IPS DF 6.9 (cell line): Measurements from ENCODE around the gene SLC9C2.
"Not testable (repeated sequence)": the region's sequence is repeated elsewhere in the genome, so short reads cannot be mapped to it uniquely, and the experiment has no call there.

ENCODE experiments used
- DNase-seq: peaks from one replicate; pipeline ENCODE4 v3.0.0-alpha.2; 2013; ENCODE audit warnings: low read depth, low spot score
- H3K27ac ChIP-seq: one replicate; pipeline ENCODE4 v1.5.1; 2013; ENCODE audit warnings: low read length, control low read depth
- H3K27me3 ChIP-seq: 2 replicates; pipeline ENCODE4 v1.6.1; 2013; ENCODE audit warnings: mild to moderate bottlenecking, low read length; ENCODE audit not compliant: control insufficient read depth, insufficient read depth
- H3K36me3 ChIP-seq: 2 replicates; pipeline ENCODE4 v1.6.1; 2013; ENCODE audit warnings: low read length; ENCODE audit not compliant: control insufficient read depth, insufficient read depth
- H3K4me1 ChIP-seq: 2 replicates; pipeline ENCODE4 v1.6.1; 2013; ENCODE audit warnings: low read length; ENCODE audit not compliant: control insufficient read depth, insufficient read depth
- H3K4me3 ChIP-seq: 2 replicates; pipeline ENCODE4 v1.5.1; 2013; ENCODE audit warnings: mild to moderate bottlenecking, low read length
- H3K9me3 ChIP-seq: 2 replicates; pipeline ENCODE4 v1.6.1; 2013; ENCODE audit warnings: low read length, inconsistent platforms; ENCODE audit not compliant: control insufficient read depth, insufficient read depth
- WGBS: extraction: QIAGEN DNeasy Blood & Tissue Kit; methylation state at CpG from one replicate; pipeline ENCODE4 v1.1.7; 2013; ENCODE audit warnings: mixed read lengths, missing lambda C conversion rate; ENCODE audit not compliant: insufficient read length, insufficient coverage; 5-methylcytosine and 5-hydroxymethylcytosine counted together

Gene SLC9C2

DNA sequence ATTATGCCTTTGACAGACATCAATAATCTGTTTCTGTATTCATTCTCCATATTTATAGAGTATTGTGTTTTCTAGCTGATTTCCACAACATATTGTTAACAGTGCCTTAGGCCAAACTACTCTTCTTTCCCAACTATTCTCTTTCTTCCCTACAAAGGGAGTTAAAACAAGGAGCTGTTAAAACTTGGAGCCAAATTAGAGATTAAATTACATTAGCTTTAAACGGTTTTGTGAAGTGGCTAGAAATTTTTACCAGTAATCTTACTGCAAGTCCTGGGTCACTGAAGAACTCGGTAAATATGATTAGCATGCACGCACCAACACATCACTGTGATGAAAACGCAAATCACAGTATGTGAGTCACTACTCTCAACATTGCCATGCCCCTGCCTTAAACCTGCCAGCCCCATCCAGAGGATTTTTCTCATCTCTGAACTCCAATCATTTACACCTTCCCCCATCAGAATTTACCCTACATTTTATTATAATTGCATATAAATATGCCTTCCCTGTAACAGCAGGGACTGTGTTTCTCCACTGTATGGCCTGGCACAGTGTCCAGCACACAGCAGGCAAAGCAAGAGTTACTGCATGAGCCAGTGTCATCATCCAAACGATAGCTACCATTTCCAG, 127.2 kb downstream of the SLC9C2 start:
- Histone ChIP-seq H3K9me3 (no peaks in the 10 kb centered on the region; the same call in 1 of the 2 replicates), H3K27ac (no peak overlapping the region), H3K4me1 (no peaks in the 10 kb centered on the region), H3K36me3 (no peaks in the 10 kb centered on the region; the same call in 1 of the 2 replicates), H3K27me3 (no peaks in the 10 kb centered on the region), H3K4me3 (peak overlapping the region; percentile 1; the same call in 1 of the 2 replicates)
- DNase-seq, result no peak
- WGBS, result no CpG with 5 or more reads among the region's 5 CpGs

DNA sequence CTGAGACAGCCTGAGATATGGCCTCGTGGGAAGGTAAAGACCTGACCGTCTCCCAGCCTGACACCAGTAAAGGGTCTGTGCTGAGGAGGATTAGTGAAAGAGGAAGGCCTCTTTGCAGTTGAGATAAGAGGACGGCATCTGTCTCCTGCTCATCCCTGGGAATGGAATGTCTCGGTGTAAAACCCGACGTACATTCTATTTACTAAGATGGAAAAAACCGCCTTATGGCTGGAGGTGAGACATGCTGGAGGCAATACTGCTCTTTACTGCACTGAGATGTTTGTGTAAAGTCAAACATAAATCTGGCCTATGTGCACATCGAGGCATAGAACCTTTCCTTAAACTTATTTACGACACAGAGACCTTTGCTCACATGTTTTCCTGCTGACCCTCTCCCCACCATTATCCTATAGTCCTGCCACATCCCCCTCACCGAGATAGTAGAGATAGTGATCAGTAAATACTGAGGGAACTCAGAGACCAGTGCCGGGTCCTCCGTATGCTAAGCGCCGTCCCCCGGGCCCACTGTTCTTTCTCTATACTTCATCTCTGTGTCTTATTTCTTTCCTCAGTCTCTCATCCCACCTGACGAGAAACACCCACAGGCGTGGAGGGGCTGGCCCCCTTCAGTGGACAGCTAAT, 128.0 kb downstream of the SLC9C2 start:
- DNase-seq, H3K27ac ChIP-seq, H3K4me3 ChIP-seq, H3K4me1 ChIP-seq, H3K9me3 ChIP-seq, H3K27me3 ChIP-seq, H3K36me3 ChIP-seq: not testable (repeated sequence)
- WGBS, result no CpG with 5 or more reads among the region's 17 CpGs

DNA sequence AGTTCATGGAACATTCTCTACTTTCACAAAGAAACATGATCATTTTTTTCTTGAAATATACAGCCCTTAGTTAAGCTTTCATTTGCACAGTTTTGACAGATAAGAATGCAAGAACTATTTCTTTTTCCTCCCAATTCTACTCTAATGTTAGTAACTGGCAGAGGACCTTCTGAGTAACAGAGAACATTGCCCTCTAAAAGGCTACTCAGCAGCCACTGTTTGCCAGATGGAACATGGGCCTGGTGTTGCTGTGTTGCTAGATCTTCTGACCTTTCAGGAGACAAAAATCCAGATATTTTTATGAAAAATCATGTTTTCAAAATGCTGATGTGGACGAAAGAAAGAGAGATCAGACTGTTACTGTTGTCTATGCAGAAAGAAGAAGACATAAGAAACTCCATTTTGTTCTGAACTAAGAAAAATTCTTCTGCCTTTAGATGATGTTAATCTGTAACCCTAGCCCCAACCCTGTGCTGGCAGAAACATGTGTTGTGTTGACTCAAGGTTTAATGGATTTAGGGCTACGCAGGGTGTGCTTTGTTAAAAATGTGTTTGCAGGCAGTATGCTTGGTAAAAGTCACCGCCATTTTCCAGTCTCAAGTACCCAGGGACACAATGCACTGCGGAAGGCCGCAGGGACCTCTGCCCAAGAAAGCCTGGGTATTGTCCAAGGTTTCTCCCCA, 128.6 kb downstream of the SLC9C2 start:
- Histone ChIP-seq H3K9me3 (no peaks in the 10 kb centered on the region; the same call in 1 of the 2 replicates), H3K4me3 (no peak overlapping the region), H3K27me3 (no peaks in the 10 kb centered on the region), H3K27ac (no peak overlapping the region), H3K4me1 (no peaks in the 10 kb centered on the region), H3K36me3 (no peaks in the 10 kb centered on the region; the same call in 1 of the 2 replicates)
- WGBS, result no CpG with 5 or more reads among the region's 5 CpGs
- DNase-seq, result no peak

DNA sequence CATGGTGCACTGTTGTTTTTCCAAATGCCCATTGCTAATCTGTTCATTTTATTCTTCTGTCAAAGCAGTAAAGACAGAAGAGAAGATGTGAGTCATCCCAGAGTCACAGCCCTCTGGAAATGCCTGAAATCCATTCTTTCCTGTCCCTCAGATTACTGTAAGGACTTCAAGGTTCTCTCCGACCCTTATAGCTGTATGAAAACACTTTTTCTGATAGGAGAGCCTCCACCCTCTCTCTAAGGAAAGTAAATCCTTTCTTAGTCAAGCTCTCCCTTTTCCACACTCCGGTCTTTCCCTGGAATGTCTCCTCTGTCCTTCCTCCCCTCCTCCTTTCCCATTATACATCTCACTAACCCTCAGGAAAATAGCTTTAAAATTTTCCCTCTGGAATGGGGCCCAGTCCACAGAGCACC, 129.3 kb downstream of the SLC9C2 start:
- no peaks in the 10 kb centered on the region; the same call in 1 of the 2 replicates for H3K36me3 ChIP-seq
- H3K4me3 ChIP-seq, result no peak overlapping the region
- no peak overlapping the region for H3K27ac ChIP-seq
- WGBS, result no CpG with 5 or more reads among the region's 2 CpGs
- H3K9me3 ChIP-seq, result no peaks in the 10 kb centered on the region; the same call in 1 of the 2 replicates
- no peaks in the 10 kb centered on the region for H3K4me1 ChIP-seq
- no peaks in the 10 kb centered on the region for H3K27me3 ChIP-seq
- DNase-seq, result no peak

DNA sequence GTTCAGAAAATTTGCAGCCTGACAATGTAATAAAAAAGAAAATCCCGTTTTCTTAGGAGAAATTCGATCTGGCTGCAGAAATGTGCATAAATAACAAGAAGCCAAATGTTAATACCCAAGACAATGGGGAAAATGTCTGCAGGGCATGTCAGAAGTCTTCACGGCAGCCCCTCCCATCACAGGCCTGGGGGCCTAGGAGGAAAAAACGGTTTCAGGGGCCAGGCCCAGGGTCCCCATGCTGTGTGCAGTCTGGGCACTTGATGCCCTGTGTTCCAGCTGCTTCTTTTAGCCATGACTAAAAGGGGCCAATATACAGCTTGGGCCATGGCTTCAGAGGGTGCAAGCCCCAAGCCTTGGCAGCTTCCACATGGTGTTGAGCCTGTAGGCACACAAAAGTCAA, 132.3 kb downstream of the SLC9C2 start:
- H3K4me3 ChIP-seq, result no peak overlapping the region
- no peaks in the 10 kb centered on the region for H3K4me1 ChIP-seq
- no CpG with 5 or more reads among the region's 4 CpGs for WGBS
- DNase-seq, result no peak
- no peak overlapping the region for H3K27ac ChIP-seq
- H3K36me3 ChIP-seq, result no peaks in the 10 kb centered on the region; the same call in 1 of the 2 replicates
- H3K9me3 ChIP-seq, result no peaks in the 10 kb centered on the region; the same call in 1 of the 2 replicates
- no peaks in the 10 kb centered on the region for H3K27me3 ChIP-seq

DNA sequence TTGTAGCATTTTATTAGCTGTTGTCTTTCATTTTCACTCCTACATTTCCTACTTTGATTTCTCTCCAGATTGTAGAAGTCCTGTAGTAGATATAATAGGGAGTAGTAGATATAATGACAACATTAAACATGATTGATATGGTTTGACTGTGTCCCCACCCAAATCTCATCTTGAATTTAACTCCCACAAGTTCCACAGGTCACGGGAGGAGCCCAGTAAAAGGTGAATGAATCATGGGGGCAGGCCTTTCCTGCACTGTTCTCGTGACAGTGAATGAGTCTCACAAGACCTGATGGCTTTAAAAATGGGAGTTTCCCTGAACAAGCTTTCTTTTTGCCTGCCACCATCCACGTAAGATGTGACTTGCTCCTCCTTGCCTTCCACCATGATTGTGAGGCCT, 133.2 kb downstream of the SLC9C2 start:
- H3K27me3 ChIP-seq, result no peaks in the 10 kb centered on the region

DNA sequence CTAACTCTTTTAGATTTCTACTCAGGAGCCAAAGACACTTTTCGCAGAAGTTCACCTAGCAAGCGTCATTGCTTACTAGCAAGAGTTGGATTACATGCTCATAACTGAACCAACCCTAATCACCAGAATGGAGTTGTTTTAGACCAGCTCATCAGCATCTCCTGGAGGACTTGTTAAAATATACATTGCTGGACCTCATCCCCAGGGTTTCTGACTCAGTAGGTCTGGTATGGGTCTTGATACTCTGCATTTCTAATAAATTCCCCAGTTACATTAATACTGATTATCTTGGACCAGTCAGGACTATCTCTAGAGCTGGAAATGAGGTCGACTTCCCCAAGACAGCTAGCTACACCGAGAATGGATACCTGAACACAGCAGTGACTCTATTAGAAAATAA, 135.4 kb downstream of the SLC9C2 start:
- no peak for DNase-seq
- no CpG with 5 or more reads among the region's 4 CpGs for WGBS
- Histone ChIP-seq H3K27me3 (no peaks in the 10 kb centered on the region), H3K9me3 (no peaks in the 10 kb centered on the region; the same call in 1 of the 2 replicates), H3K4me3 (no peak overlapping the region), H3K4me1 (no peaks in the 10 kb centered on the region), H3K36me3 (no peaks in the 10 kb centered on the region; the same call in 1 of the 2 replicates), H3K27ac (no peak overlapping the region)

More for the DNA sequence above, 133.2 kb downstream of the SLC9C2 start:
- Histone ChIP-seq H3K4me1 (no peaks in the 10 kb centered on the region), H3K27ac (no peak overlapping the region), H3K9me3 (no peaks in the 10 kb centered on the region; the same call in 1 of the 2 replicates), H3K36me3 (no peaks in the 10 kb centered on the region; the same call in 1 of the 2 replicates), H3K4me3 (no peak overlapping the region)
- DNase-seq, result no peak
- no CpG with 5 or more reads among the region's 3 CpGs for WGBS

DNA sequence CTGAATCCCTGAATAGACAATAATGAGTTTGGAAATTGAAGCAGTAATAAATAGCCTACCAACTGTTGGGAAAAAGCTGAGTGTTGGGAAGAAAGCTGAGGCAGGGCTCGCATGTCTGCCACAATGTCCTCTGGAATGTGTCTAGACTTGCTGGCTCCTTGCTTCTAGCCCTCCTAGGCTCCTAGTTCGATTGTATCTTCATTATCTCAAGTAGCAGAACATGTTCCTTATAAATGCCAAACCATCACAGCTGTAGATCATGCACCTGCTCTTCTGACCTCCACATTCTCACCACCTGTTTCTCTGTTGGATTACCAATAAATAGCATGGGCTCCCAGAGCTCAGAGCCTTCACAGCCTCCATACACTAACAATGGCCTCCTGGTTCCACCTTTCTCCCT, 138.7 kb downstream of the SLC9C2 start:
- H3K4me3 ChIP-seq, H3K27me3 ChIP-seq, H3K9me3 ChIP-seq, H3K27ac ChIP-seq, DNase-seq, H3K4me1 ChIP-seq, H3K36me3 ChIP-seq: not testable (repeated sequence)
- WGBS, result no CpG with 5 or more reads among the region's 2 CpGs

DNA sequence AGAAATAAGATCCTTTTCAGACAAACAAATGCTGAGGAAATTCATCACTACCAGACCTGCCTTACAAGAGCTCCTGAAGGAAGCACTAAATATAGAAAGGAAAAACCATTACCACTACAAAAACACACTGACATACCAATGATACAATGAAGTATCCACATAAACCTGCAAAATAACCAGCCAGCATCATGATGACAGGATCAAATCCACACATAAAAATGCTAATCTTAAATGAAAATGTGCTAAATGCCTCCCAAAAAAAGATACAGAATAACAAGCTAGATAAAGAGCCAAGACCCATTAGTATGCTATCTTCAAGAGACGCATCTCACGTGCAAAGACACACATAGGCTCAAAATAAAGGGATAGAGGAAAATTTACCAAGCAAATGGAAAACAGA, 140.2 kb downstream of the SLC9C2 start:
- H3K4me3 ChIP-seq, DNase-seq, H3K36me3 ChIP-seq, H3K27ac ChIP-seq, H3K27me3 ChIP-seq, H3K4me1 ChIP-seq, H3K9me3 ChIP-seq: not testable (repeated sequence)
- WGBS, result no CpG with 5 or more reads among the region's 2 CpGs

DNA sequence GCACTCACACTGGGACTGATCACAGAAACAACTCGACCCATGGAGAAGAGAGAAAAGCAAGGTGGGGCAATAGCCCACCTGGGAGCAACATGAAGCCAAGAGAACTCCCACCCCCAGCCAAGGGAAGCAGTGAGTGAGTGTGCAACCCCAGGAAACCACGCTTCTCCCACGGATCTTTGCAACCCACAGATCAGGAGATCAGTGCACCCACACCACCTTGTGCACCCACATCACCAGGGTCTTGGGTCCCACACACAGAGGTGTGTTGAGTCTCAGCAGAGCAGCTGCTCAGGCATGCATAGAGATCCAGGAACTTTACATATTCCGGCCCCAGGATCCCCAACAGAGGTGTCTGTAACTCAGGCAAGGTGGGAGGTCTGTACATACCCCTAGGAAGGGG, 143.0 kb downstream of the SLC9C2 start:
- Histone ChIP-seq H3K36me3 (peaks cover 7% of the 10 kb centered on the region), H3K27ac (no peak overlapping the region), H3K9me3 (no peaks in the 10 kb centered on the region), H3K27me3 (no peaks in the 10 kb centered on the region), H3K4me3 (no peak overlapping the region), H3K4me1 (peaks cover 4% of the 10 kb centered on the region)
- no CpG with 5 or more reads among the region's 4 CpGs for WGBS
- no peak for DNase-seq
